Stomach smooth muscle (tissue), 2 donors: ENCODE measurements around the gene CTBP2.

Experiments
- H3K27ac ChIP-seq: one replicate; pipeline ENCODE4 v1.7.0; 2013; ENCODE audit warnings: mild to moderate bottlenecking, low read length, inconsistent platforms
- H3K27me3 ChIP-seq, 2 donors: one replicate each; pipeline ENCODE4 v1.7.0; 2013; ENCODE audit warnings: low read length in 2 of 2; ENCODE audit not compliant: insufficient read depth in 2 of 2, control insufficient read depth in 1 of 2
- H3K36me3 ChIP-seq, 2 donors: one replicate each; pipeline ENCODE4 v1.7.0; 2013; ENCODE audit warnings: low read length in 2 of 2; ENCODE audit not compliant: control insufficient read depth in 2 of 2, insufficient read depth in 2 of 2
- H3K4me1 ChIP-seq: one replicate; pipeline ENCODE4 v1.7.0; 2013; ENCODE audit warnings: low read length; ENCODE audit not compliant: control insufficient read depth, insufficient read depth
- H3K4me3 ChIP-seq, 2 donors: one replicate each; pipeline ENCODE4 v1.7.0; 2013; ENCODE audit warnings: low read length in 2 of 2
- H3K9ac ChIP-seq, 2 donors: one replicate each; pipeline ENCODE4 v1.7.0; 2013; ENCODE audit warnings: low read length in 2 of 2, mild to moderate bottlenecking in 1 of 2
- H3K9me3 ChIP-seq, 2 donors: one replicate each; pipeline ENCODE4 v1.7.0; 2013; ENCODE audit warnings: low read length in 2 of 2; ENCODE audit not compliant: control insufficient read depth in 2 of 2
- donor health status: healthy.
- donor health status: Pancreatic carcinoma.

The CTBP2 gene

GRCh38 chr10:125121003-125121402, 39.4 kb downstream of the CTBP2 start:
- Histone ChIP-seq H3K9ac (no peak overlapping the region), H3K4me1 (peaks cover 85% of the 10 kb centered on the region), H3K4me3 (no peak overlapping the region), H3K36me3 (no peaks in the 10 kb centered on the region), H3K27ac (peak overlapping the region; percentile 11), H3K27me3 (no peaks in the 10 kb centered on the region), H3K9me3 (no peaks in the 10 kb centered on the region)

DNA sequence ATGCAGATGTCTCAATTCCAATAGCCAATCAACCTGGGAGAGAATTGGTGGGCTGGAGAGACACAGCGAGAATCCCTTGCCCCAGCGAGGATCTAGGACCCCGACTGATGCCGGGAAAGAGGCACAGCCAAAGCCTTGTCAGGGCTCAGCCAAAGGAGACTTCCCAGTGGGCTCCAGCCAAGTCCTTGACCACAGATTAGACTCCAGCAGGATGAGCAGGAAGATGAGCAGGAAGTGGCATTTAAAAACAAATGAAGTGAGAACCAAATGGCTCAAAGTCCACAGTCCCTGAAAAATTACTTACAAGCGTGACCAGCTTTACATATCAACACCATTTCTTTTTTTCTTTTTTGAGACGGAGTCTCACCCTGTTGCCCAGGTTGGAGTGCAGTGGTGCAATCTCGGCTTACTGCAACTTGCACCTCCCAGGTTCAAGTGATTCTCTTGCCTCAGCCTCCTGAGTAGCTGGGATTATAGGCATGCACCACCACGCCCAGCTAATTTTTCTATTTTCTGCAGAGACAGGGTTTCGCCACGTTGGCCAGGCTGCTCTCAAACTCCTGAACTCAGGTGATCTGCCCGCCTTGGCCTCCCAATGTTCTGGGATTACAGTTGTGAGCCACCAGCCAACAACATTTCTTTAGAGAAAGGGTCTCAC, 40.2 kb downstream of the CTBP2 start:
- Histone ChIP-seq H3K36me3 (no peaks in the 10 kb centered on the region), H3K27ac (no peak overlapping the region), H3K4me1 (peaks cover 89% of the 10 kb centered on the region), H3K9ac (no peak overlapping the region), H3K27me3 (no peaks in the 10 kb centered on the region), H3K9me3 (no peaks in the 10 kb centered on the region), H3K4me3 (no peak overlapping the region)

DNA sequence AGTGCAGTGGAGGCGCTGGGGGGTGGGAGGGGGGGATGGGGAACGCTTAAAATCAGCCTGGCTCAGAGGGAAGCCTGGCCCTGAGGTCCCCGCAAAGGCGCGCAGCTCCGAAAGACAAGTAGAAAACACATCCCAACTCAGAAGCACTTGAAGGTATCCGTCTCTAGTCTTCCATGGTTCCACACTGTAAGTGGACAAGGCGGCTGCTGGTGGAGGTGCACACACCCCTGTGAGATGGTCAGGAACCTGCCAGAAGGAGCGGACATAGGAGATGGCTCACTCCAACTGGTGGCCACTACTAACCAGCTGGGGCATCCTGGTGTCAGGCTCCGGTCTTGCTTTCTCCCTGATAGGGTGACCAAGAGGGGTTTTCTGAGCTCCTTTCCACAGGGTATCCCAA, 41.7 kb downstream of the CTBP2 start:
- no peaks in the 10 kb centered on the region for H3K27me3 ChIP-seq
- H3K27ac ChIP-seq, result peak overlapping the region; percentile 75
- H3K9ac ChIP-seq, result no peak overlapping the region
- H3K36me3 ChIP-seq, result no peaks in the 10 kb centered on the region
- H3K4me3 ChIP-seq, result no peak overlapping the region
- H3K4me1 ChIP-seq, result peaks cover 87% of the 10 kb centered on the region
- no peaks in the 10 kb centered on the region for H3K9me3 ChIP-seq

DNA sequence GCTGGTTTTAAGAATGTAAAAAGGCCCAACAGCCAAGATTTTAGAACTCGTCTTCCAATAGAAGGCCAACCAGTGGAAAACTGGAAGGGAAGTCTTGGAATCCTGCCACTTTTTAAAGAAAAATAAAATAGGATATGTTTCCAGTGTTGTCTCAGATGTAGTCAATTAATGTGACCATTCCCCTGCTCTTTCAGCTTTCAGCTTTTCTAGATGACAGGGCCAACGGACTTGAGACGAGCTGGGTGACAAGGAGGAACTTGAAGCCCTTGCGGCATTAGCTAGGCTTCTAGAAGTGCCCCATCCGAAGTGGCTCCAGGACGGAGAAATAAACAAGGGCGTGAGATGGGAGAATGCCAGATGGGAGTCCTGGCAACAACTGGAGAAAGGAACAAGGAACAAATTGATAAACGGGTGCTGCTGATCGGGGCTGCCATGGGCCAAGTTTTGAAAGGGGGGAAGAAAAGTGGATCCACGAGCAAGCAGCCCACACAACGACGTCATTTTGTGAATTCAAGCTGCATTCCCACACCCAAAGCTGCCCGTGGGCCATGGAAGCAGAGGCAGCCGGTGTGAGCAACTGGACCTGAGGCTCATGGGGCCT, 42.3 kb downstream of the CTBP2 start:
- peaks cover 84% of the 10 kb centered on the region for H3K4me1 ChIP-seq
- no peaks in the 10 kb centered on the region for H3K9me3 ChIP-seq
- H3K4me3 ChIP-seq, result peak overlapping the region in 1 of 2 donors; percentile 60
- H3K9ac ChIP-seq, result peak overlapping the region in 1 of 2 donors; percentile 21
- no peaks in the 10 kb centered on the region for H3K36me3 ChIP-seq
- no peaks in the 10 kb centered on the region for H3K27me3 ChIP-seq
- H3K27ac ChIP-seq, result peak overlapping the region; percentile 75

DNA sequence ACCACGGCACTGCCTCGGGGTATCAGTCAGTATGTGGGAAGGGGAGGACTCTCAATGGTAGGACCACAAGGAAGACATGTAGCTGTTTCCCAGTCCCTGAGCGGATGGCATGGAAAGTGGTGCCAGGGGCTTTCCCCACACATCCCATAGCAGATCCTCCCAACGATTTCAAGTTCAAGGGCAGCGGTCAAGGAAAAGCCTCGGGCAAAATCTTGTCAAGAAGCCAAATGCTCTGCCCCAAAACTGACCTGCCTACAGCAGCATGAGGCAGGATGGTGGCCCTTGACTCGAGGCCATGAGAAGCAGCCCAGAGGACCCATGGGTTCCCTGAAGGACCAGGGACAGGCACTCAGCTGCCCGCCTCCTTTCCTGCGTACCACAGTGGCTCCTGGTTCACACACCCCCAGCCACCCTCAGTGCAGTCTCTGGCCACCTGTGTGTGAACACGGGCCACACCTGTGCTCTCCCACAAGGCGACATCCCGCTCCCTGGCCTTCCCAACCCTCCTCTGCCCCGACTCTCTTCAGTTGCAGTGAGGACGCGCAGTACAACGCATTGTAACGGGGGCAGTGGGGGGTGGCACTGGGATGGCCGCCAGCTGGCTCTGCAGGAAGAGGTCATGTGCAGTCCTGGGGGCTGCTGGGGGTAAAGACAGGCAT, 43.6 kb downstream of the CTBP2 start:
- peak overlapping the region; percentile 75 for H3K27ac ChIP-seq
- H3K36me3 ChIP-seq, result no peaks in the 10 kb centered on the region
- no peaks in the 10 kb centered on the region for H3K9me3 ChIP-seq
- peaks cover 74% of the 10 kb centered on the region for H3K4me1 ChIP-seq
- H3K27me3 ChIP-seq, result no peaks in the 10 kb centered on the region
- no peak overlapping the region for H3K9ac ChIP-seq
- H3K4me3 ChIP-seq, result no peak overlapping the region

- Histone ChIP-seq H3K36me3 (no peaks in the 10 kb centered on the region), H3K9ac (no peak overlapping the region), H3K4me1 (peaks cover 74% of the 10 kb centered on the region), H3K27me3 (no peaks in the 10 kb centered on the region), H3K27ac (peak overlapping the region; percentile 75), H3K4me3 (no peak overlapping the region), H3K9me3 (no peaks in the 10 kb centered on the region)
Measured at GRCh38 chr10:125116041-125116649, 44.2 kb downstream of the CTBP2 start.

- Histone ChIP-seq H3K4me1 (peaks cover 67% of the 10 kb centered on the region), H3K4me3 (no peak overlapping the region), H3K36me3 (no peaks in the 10 kb centered on the region), H3K27me3 (no peaks in the 10 kb centered on the region), H3K9ac (peak overlapping the region in 1 of 2 donors; percentile 13), H3K27ac (peak overlapping the region; percentile 75), H3K9me3 (no peaks in the 10 kb centered on the region)
Measured at GRCh38 chr10:125115409-125115808, 45.0 kb downstream of the CTBP2 start.

DNA sequence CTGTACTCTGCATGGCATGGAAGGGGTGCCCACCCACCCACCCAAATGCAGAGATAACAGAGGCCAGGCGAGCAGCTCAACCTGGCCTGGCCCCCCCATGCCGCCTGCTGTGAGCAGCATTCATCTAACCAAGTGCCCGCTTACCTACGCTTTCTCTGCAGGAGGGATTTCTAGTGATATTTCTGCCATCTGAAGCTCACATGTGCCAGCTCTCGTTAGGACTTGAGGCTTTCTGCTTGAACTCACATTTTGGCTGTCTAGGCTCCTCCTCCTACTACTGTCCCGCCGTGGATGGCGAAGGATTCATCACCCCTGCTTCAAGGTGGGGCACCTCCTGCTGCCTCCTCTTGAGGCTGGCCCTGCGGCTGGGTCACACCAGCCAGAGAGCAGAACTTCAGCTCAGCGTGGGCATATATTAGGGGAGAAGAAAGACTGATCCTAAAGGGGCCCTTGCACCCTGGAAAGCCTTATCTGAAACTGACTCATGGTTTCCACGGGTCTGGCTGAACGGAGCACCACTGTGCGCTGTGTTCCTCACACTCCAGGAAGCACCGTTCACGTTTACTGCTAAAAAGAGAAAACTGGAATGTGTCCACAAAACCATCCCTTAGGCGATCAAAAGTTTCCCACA, 45.5 kb downstream of the CTBP2 start:
- no peak overlapping the region for H3K4me3 ChIP-seq
- H3K27me3 ChIP-seq, result no peaks in the 10 kb centered on the region
- H3K27ac ChIP-seq, result peak overlapping the region; percentile 75
- peaks cover 62% of the 10 kb centered on the region for H3K4me1 ChIP-seq
- H3K36me3 ChIP-seq, result peaks cover under 1 to 3% of the 10 kb centered on the region in 2 donors
- no peaks in the 10 kb centered on the region for H3K9me3 ChIP-seq
- peak overlapping the region in 1 of 2 donors; percentile 13 for H3K9ac ChIP-seq

GRCh38 chr10:125113691-125114371, 46.5 kb downstream of the CTBP2 start:
- H3K4me3 ChIP-seq, result peak overlapping the region; percentile 22 to 55
- H3K9ac ChIP-seq, result peak overlapping the region; percentile 13 to 50
- H3K27ac ChIP-seq, result peak overlapping the region; percentile 68
- H3K9me3 ChIP-seq, result no peaks in the 10 kb centered on the region
- H3K4me1 ChIP-seq, result peaks cover 55% of the 10 kb centered on the region
- peaks cover 9 to 13% of the 10 kb centered on the region in 2 donors for H3K36me3 ChIP-seq
- H3K27me3 ChIP-seq, result no peaks in the 10 kb centered on the region
